Measurements from ENCODE around the gene ZBTB45. TPM values are rescaled to one million over a fixed set of nuclear protein-coding genes. Genes with fewer than 3 reads are reported as not detected.

Gene ZBTB45
- total and polyA plus RNA-seq, 9 of the 15 experiments (the other 6 are each of a cell fraction or from before 2014, with no cell fraction given): 0.08 to 16.1 (median 1.8) TPM

DNA sequence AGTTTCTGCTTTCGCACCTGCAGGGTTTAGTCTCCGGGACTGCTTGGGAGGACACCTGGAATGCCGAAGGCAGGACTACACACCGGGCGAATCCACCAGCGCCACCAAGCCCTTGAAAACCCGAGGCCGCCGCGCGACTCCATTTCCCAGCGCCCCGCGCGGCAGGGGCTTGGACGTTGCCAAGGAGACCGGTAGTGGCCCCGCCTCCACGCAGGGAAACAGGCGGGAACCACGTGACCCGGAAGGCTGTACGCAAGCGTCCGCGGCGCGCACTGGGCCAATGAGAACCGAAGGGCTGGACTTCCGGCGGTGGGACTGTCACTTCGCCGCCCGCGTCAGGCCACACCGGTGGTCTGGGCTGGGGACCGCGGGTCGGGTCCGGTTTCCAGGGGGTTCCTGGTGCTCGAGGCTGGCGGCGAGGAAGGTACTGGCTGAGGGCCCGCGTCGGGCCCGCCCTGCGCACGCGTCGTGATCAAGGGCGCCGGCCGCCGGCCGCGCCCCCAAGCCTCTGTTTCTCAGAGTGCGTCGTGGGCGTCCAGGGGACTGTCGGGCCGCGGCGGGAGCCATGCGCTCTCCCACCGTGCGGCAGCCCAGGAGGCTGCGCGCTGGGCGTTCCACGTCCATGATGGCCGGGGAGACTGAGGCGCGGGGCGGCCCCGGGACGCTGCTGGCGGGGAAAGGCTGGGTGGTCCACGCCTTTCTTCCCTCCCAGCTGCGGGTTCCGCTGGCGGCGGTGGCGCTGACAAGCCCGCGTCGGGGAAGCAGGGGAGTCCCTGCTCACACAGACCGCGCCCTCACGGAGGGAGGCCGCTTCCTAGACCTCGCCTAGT, 52.6 kb downstream of the ZBTB45 start, which contains the start of gene ZNF324 (continued):
- TF ChIP-seq, protein P1, sequence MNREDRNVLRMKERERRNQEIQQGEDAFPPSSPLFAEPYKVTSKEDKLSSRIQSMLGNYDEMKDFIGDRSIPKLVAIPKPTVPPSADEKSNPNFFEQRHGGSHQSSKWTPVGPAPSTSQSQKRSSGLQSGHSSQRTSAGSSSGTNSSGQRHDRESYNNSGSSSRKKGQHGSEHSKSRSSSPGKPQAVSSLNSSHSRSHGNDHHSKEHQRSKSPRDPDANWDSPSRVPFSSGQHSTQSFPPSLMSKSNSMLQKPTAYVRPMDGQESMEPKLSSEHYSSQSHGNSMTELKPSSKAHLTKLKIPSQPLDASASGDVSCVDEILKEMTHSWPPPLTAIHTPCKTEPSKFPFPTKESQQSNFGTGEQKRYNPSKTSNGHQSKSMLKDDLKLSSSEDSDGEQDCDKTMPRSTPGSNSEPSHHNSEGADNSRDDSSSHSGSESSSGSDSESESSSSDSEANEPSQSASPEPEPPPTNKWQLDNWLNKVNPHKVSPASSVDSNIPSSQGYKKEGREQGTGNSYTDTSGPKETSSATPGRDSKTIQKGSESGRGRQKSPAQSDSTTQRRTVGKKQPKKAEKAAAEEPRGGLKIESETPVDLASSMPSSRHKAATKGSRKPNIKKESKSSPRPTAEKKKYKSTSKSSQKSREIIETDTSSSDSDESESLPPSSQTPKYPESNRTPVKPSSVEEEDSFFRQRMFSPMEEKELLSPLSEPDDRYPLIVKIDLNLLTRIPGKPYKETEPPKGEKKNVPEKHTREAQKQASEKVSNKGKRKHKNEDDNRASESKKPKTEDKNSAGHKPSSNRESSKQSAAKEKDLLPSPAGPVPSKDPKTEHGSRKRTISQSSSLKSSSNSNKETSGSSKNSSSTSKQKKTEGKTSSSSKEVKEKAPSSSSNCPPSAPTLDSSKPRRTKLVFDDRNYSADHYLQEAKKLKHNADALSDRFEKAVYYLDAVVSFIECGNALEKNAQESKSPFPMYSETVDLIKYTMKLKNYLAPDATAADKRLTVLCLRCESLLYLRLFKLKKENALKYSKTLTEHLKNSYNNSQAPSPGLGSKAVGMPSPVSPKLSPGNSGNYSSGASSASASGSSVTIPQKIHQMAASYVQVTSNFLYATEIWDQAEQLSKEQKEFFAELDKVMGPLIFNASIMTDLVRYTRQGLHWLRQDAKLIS (CRISPR knock-in tag; IDR thresholded peaks at IDR 0.05): peak; percentile 80; the same call in 1 of the 2 replicates
- TF ChIP-seq, protein P2, sequence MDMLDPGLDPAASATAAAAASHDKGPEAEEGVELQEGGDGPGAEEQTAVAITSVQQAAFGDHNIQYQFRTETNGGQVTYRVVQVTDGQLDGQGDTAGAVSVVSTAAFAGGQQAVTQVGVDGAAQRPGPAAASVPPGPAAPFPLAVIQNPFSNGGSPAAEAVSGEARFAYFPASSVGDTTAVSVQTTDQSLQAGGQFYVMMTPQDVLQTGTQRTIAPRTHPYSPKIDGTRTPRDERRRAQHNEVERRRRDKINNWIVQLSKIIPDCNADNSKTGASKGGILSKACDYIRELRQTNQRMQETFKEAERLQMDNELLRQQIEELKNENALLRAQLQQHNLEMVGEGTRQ (CRISPR knock-in tag; IDR thresholded peaks at IDR 0.05): peak; percentile 97
- TF ChIP-seq FUS (optimal IDR thresholded peaks at IDR 0.05; ENCODE audit: low read depth, low read length) (peak; percentile 92), KAT2B (IDR thresholded peaks at IDR 0.05; ENCODE audit: low read depth, low read length) (no peak), TBP (optimal IDR thresholded peaks at IDR 0.05; ENCODE audit: low read depth, low read length) (peak; percentile 58), ZKSCAN3 (CRISPR knock-in tag; IDR thresholded peaks at IDR 0.05) (no peak), MCM7 (IDR thresholded peaks at IDR 0.05) (no peak), ZNF143 (CRISPR knock-in tag; IDR thresholded peaks at IDR 0.05) (peak; percentile 85), IRF2 (CRISPR knock-in tag; IDR thresholded peaks at IDR 0.05) (0 out of 2 replicates have a peak, but pooled peaks have one; percentile 31), RFX1 (IDR thresholded peaks at IDR 0.05) (peak; percentile 96), ZNF696 (CRISPR knock-in tag; conservative IDR thresholded peaks at IDR 0.05) (no peak), CREM (IDR thresholded peaks at IDR 0.05; ENCODE audit: low read depth) (peak; percentile 90), FOS (IDR thresholded peaks at IDR 0.05; ENCODE audit: extremely low read depth, insufficient read length) (peak; percentile 46), FOXK2 (conservative IDR thresholded peaks at IDR 0.05 in 1 of 2, IDR thresholded peaks at IDR 0.05 in 1 of 2; ENCODE audit: low read depth in 2 of 2) (peak; percentile 90 to 96), RBFOX2 (IDR thresholded peaks at IDR 0.05; ENCODE audit: low read depth, low read length) (peak; percentile 91), GABPA (tag; conservative IDR thresholded peaks at IDR 0.05; ENCODE audit: low read depth) (peak; percentile 93), RBM25 (IDR thresholded peaks at IDR 0.05; ENCODE audit: low read depth, low read length, severe bottlenecking) (peak; percentile 74), SMAD3 (CRISPR knock-in tag; conservative IDR thresholded peaks at IDR 0.05) (no peak)
- TF ChIP-seq, protein P3, sequence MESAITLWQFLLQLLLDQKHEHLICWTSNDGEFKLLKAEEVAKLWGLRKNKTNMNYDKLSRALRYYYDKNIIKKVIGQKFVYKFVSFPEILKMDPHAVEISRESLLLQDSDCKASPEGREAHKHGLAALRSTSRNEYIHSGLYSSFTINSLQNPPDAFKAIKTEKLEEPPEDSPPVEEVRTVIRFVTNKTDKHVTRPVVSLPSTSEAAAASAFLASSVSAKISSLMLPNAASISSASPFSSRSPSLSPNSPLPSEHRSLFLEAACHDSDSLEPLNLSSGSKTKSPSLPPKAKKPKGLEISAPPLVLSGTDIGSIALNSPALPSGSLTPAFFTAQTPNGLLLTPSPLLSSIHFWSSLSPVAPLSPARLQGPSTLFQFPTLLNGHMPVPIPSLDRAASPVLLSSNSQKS (CRISPR knock-in tag; IDR thresholded peaks at IDR 0.05): no peak
- TF ChIP-seq, protein P4, sequence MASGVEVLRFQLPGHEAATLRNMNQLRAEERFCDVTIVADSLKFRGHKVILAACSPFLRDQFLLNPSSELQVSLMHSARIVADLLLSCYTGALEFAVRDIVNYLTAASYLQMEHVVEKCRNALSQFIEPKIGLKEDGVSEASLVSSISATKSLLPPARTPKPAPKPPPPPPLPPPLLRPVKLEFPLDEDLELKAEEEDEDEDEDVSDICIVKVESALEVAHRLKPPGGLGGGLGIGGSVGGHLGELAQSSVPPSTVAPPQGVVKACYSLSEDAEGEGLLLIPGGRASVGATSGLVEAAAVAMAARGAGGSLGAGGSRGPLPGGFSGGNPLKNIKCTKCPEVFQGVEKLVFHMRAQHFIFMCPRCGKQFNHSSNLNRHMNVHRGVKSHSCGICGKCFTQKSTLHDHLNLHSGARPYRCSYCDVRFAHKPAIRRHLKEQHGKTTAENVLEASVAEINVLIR (CRISPR knock-in tag; IDR thresholded peaks at IDR 0.05): peak; percentile 32; the same call in 1 of the 2 replicates

Data from K562 (cell line).